NCI-H2081 treated with DMSO at 0.1 percent for 48 hours (cell line): ENCODE measurements around the gene RASGEF1C.

Experiments used
- DNase-seq: peaks from one replicate; lab custom pipeline; 2025; lab: John Stamatoyannopoulos, UW

RASGEF1C gene

GRCh38 chr5:180159756-180160155 lies 49.3 kb downstream of the RASGEF1C start:
- DNase-seq, result no peak

DNA sequence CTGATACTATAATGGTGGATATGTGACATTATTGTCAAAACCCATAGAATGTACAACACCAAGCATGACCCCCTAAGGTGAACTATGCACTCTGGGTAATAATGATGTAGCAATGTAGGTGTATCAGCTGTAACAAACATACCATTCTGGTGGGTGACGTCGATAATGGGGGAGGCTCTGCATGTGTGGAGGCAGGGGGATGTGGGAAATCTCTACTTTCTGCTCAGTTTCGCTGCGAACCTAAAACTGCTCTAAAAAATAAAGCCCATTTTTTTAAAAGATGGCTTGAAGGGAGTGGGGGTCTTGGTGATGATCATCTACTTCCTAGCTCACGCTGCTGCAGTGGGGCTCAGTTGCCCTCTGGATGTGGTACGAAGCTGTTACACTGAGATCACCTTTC lies 51.1 kb downstream of the RASGEF1C start:
- DNase-seq, result no peak

- no peak for DNase-seq
Observed at GRCh38 chr5:180156141-180156540, 52.9 kb downstream of the RASGEF1C start.

DNA sequence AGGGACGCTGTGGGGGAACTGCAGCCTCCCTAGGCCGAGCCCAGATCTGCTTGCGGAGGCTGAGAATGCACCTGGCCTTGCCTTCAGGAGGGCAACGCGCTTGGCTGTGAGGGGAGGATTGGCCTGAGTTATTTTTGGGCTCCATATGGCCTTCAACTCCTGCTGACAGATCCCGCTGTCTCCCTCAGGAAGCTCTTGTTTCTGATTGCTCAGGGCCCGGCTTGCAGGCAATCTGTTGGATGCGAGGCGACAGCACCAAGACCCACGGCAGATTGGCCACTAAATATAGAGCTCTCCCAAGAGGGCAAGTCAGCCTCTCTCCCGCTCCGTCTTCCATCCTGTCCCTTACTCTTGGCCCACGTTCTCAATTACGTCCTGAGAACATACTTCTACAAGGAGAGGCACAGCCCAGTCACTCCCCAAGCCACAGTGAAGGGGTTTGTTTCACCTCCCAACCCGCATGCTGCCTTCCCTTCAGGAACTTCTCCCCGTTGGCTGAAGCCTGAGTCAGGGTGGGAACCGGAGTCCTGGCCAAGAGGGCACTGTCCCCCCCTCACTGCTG lies 53.6 kb downstream of the RASGEF1C start:
- no peak for DNase-seq

DNA sequence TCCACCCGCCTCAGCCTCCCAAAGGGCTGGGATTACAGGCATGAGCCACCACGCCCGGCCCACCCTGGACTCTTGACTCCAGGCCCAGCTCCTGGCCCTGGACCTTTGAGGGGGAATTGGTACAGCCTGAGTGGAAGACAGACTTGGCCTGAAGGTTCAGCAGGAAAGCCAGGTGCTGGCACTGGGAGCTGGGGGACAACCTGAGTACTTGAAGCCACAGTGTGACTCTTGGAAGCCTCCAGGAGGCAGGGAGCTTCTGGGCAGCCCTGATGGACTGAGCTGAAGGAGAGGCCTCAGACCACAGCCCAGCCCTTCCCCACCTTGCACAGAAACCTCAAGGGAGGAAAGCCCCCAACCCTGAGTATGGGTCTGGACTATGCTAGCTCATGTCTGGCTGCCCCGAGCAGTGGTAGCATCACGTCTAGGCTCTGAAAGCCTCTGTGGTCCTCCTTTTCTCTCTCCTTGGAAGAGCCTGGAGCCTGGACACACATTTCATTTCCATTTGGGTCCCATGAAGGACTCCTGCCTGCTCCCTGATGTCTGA lies 54.1 kb downstream of the RASGEF1C start:
- no peak for DNase-seq

GRCh38 chr5:180153991-180154390 lies 55.0 kb downstream of the RASGEF1C start:
- DNase-seq, result no peak

- DNase-seq, result no peak
Observed at GRCh38 chr5:180153099-180153498, 55.9 kb downstream of the RASGEF1C start.

DNA sequence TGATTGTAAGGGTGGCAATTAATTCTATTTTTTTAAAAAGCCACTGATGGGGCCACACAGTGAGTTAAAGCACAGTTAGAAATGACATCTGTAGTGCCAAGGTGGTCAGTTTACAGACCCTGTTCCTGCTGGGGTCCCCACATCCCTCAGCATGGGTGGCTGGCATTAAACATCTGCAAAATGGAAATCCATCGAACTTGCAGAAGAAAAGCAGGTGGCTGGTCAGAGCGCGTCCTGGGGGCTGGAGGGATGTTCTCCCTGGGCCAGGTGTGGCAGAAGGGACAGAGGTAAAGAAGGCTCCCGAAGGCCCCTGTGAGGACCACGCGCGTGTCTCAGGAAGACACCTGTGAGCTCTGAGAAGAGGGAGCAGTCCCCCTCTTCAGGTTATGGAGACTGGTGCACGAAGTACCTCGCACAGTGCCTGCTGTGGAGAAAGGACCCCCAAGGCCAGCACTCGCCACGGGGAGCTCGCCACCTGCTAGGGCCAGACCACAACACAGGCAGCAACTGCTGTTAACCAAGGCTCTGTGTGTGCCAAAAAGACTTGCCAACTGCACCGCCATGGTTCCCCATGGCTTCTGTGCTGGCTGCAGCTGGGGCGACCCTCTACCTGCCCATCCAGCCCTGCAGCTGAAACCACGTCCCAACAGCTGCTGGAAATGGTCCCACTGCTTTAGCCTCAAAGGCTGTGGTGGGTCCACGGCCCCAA lies 65.2 kb downstream of the RASGEF1C start:
- no peak for DNase-seq

DNA sequence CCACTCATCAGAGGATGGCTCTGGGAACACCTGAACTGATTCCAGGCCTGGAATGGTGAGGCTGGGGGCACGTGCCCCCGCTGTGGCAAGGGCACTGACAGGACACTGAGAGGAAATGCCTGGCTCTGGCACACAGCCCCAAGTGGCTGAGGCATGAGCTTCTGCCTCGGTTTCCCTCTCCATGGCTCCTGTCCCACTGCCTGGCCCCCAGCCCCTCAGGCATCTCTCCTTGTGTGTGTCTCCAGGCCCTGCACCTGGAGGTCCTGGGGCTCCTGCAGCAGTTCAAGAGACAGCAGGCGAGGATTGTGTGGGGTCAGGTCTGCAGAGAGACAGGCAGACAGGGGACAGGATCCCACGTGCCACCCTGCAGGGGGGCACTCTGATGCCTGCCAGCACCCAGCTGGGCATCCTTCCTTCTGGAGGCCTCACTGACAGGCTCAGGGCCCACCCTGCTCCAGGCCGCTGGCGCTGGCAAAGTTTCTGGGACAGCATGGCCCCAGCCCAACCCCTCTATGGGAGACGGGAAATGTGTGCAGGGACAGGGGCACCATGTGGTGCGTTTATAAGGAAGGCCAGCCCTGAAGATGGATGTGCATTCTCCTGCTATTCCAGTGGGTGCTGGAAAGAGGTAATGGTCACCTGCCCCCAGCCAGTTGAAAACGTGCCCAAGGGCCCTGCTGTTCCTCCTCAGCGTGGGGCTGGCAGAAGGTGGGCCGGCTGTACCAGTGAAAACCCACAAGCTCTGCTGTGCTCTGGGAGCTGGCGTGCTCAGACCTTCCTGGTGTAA lies 66.0 kb downstream of the RASGEF1C start:
- DNase-seq, result no peak

- no peak for DNase-seq
Observed at GRCh38 chr5:180142021-180142765, 66.8 kb downstream of the RASGEF1C start.

DNA sequence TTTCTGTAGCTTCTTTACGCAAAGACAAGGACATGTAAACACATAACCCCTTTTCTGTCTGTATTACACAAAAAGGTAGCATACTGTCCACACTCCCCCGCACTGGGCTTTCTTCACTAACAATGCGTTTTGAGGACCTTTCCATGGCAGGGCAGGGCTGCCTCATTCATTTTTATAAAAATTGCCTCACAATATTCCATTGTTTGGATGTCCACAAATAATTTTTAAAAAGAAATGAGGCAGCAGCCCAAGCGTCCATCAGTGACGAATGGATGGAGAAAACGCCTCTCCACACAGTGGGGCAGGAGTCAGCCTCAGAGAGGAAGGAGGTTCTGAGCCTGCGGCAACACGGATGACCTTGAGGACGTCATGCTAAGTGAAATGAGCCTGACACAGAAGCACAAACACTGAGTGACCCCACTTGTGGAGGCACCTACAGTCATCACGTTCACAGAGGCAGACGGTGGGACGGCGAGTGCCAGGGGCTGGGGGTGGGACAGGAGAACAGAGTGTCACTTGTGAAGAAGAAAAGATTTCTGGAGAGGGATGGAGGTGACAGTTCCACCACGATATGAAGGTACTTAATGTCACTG lies 67.8 kb downstream of the RASGEF1C start:
- no peak for DNase-seq

- DNase-seq, result no peak
Observed at GRCh38 chr5:180140571-180140970, 68.4 kb downstream of the RASGEF1C start.

DNA sequence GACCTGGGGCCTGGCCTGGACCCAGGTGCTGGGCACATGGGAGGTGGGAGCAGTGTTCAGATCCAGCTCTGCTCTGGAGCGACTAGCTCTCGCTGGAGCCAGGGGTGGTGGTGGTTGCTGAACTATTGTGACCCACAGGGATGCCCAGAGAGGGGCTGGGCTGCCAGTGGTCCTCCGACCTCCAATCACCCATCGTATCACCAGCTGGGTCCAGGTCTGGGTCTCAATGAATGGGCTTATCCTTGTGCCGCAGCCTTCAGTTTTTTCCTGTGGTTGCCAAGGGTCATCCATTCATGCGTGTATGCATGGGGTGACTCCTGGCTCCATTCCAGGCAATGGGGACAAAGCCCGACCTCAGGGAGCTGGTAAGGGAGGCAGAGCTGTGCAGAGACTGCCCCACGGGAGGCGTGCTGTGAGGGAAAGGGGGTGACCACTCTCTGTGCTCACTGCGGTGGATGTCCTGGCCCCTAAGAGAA lies 68.9 kb downstream of the RASGEF1C start:
- DNase-seq, result no peak

DNA sequence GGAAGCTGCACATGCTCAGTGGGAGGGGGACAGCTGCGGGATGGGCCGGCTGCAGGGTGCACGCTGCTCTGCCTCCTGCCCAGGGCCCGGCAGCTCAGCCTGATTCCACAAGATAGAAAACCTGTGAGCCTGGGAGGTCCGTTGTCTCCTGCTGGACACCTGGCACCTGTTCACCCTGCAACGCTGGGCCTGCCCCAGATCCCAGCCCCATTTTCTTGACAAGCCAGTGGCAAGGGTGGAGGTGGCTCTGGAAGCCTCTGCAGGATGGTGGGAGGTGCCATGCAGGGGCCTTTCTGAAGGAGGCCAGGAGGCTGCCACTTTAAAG lies 69.3 kb downstream of the RASGEF1C start:
- DNase-seq, result no peak

DNA sequence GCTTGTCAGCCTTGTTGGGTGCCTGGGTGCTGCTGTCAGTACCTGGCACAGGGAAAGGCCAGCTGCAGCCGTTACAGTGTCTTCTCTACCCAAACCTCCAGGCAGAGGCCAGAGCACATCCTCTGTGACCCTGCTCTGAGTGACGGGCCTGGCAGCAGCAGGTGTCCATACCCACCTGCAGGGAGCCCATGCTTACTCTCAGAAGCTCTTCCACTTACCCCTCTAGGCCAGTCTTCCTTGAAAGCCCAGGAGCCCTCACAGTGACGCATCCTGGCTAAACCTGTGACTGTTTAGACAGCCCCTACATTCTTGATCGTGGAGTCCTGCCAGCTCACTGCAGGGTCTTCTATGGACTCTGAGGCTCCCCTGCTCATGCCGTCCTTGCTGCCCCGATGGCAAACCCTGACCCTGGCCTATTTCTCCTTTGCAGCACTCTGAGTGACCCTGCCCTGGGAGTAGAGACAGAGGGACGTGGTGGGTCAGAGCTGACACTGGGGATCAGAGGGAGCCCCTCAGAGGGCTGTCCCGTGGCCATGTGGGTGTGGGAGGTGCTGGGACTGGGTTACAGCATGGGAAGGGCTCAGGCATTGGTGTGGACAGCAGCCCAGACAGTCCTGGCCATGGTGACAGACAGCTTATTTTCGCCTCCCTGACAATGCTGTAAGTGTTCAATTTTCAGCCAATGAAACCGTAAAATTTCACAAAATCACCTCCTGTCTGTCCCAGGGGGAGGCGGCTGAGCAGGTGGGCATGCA lies 69.9 kb downstream of the RASGEF1C start:
- DNase-seq, result no peak

GRCh38 chr5:180138214-180138975 lies 70.6 kb downstream of the RASGEF1C start:
- no peak for DNase-seq

DNA sequence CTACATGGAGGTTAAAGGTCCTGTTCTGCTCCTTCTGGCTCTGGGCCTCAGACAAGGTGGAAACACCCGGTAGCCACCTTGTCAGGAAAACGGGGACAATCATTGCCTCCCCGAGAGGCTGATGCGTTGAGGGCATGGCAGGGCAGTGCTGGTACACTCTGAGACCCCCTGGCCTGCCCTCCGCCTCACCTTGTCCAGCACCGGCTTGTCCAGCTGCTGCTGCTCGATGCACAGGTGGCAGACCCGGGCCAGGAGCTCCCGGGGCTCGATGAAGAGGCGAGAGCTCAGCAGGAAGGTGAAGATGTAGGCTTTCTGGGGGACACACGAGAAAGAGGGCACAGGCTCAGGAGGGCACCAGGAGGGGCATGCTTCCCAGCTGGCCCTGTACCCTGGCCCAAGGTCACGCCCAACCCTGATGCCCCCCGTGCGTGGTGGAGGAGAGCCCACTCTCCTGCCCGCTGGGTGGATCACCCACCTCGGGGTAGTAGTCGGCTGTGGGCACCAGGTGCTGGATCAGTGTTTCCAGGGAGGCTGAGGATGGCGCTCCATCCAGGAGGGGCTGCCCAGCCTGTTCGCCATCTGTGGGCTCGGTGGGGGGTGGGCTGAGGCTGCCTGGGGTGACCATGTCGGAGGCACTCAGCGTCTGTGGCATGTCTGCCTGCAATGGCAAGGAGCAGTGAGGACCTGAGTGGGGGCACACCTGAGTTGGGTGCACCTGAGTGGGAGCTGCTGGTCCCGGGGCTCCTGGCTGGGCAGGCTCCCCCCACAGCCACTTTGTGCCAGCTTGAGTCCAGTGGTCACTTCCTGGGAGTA lies 71.4 kb downstream of the RASGEF1C start:
- DNase-seq, result no peak

GRCh38 chr5:180136630-180137381 lies 72.2 kb downstream of the RASGEF1C start:
- no peak for DNase-seq
